ENCODE measurements around the gene LRP5. TPM values are rescaled to one million over a fixed set of nuclear protein-coding genes. Genes with fewer than 3 reads are reported as not detected.

LRP5 gene
- total and polyA plus RNA-seq, 9 of the 15 experiments (the other 6 are each of a cell fraction or from before 2014, with no cell fraction given), result 0.48 to 44.2 (median 13.5) TPM

DNA sequence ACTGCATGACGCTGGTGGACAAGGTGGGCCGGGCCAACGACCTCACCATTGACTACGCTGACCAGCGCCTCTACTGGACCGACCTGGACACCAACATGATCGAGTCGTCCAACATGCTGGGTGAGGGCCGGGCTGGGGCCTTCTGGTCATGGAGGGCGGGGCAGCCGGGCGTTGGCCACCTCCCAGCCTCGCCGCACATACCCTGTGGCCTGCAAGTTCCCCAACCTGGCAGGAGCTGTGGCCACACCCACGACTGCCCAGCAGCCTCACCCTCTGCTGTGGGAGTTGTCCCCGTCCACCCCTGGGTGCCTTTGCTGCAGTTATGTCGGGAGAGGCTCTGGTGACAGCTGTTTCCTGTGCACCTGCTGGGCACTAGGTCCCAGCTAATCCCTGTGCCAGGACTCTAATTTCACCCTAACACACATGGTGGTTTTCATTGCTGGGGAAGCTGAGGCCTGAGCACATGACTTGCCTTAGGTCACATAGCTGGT is 99.2 kb downstream of the LRP5 start:
- Histone ChIP-seq H3K9me3 (replicated peaks; ENCODE audit: control insufficient read depth, insufficient read depth, low read depth, low read length) (no peaks in the 10 kb centered on the region), H3K27ac (ENCODE audit: extremely low read depth, low read depth, low read length) (no peak overlapping the region), H3K79me2 (ENCODE audit: control insufficient read depth, insufficient read depth, low read length) (no peaks in the 10 kb centered on the region), H4K20me1 (replicated peaks; ENCODE audit: control insufficient read depth, insufficient read depth, low read length) (no peaks in the 10 kb centered on the region), H3K4me1 (replicated peaks in 1 of 2; ENCODE audit: control insufficient read depth in 2 of 2, insufficient read depth in 2 of 2, low read length in 2 of 2) (peaks cover 0 to 5% of the 10 kb centered on the region in 2 experiments; a peak in 1 of 5 replicates), H3K27me3 (ENCODE audit: control insufficient read depth in 2 of 2, insufficient read depth in 2 of 2, low read length in 2 of 2) (no peaks in the 10 kb centered on the region), H3K36me3 (ENCODE audit: control insufficient read depth, insufficient read depth, low read length) (peaks cover 75% of the 10 kb centered on the region; the same call in 2 of the 3 replicates), H3K9me1 (ENCODE audit: control insufficient read depth, insufficient read depth, low read length) (no peaks in the 10 kb centered on the region), H3K9ac (ENCODE audit: insufficient read depth in 1 of 2, low read depth in 2 of 2, low read length in 2 of 2) (no peak overlapping the region), H2AFZ (ENCODE audit: low read depth, low read length) (no peak overlapping the region), H3K4me2 (ENCODE audit: insufficient read depth, low read length) (no peak overlapping the region), H3K4me3 (no peak overlapping the region)
- 73% methylated on average over 3 of the region's 17 CpGs for WGBS (ENCODE audit: insufficient coverage, low coverage, missing lambda C conversion rate)
- ChIA-PET POLR2A (interaction anchor here (1.0 to 1.1 kb wide), 2 partner anchors 9 to 14 kb away, joined by 3 read pairs; no protein-coding TSS in a partner anchor), CTCF (ENCODE audit: low intra/inter-chr PET ratio) (no interaction called here)
- in situ Hi-C loops (cut with MboI), result no loop called here
- intact Hi-C loops (cut with micrococcal nuclease), result no loop called here
- no peak for FAIRE-seq
- no peak for TF ChIP-seq THAP12 (CRISPR knock-in tag; IDR thresholded peaks at IDR 0.05)
- peak; percentile 25; the same call in 1 of the 2 replicates for TF ChIP-seq POLR2G (IDR thresholded peaks at IDR 0.05; ENCODE audit: low read depth, low read length)
- no peak for DNase-seq (ENCODE audit: extremely low read depth in 1 of 4, low spot score in 3 of 4)
- no peak for ATAC-seq
- BruUV-seq (replicated peaks), result no TSS peak

Measured in K562 (cell line).